Transverse colon (tissue), 3 donors: ENCODE results near the gene JARID2.

ENCODE experiments used
- CTCF ChIP-seq, 5 experiments: fragments of 200-600 bp in 3 of 5; fragments of 450-650 bp in 2 of 5; sonication (generic) in 3 of 5; IDR thresholded peaks; 1 replicate in 2 of 5; 2 replicates in 3 of 5; pipeline ENCODE4 v1.5.1; 2016 to 2017; ENCODE audit warnings: antibody characterized with exemption in 5 of 5, inconsistent platforms in 3 of 5, mild to moderate bottlenecking in 2 of 5, moderate library complexity in 1 of 5
- POLR2A ChIP-seq: fragments of 450-650 bp; IDR thresholded peaks from one replicate; pipeline ENCODE4 v1.6.1; 2016; ENCODE audit warnings: antibody characterized with exemption, mild to moderate bottlenecking, moderate library complexity

GRCh38 chr6:15430931-15431405, 185.1 kb downstream of the JARID2 start:
- TF ChIP-seq CTCF (IDR thresholded peaks at IDR 0.05) = no peak
- TF ChIP-seq POLR2A = no peak
